H1 (cell line): ENCODE data around the gene CSNK1G2.
A peak's percentile ranks its signal among the peaks of the same experiment; 100 is the strongest.

Experiments
- BRCA1 ChIP-seq: IDR thresholded peaks from 2 replicates; pipeline ENCODE4 v1.6.1; 2012; ENCODE audit warnings: low read depth, low read length, improper control_type of control experiment
- CEBPB ChIP-seq: IDR thresholded peaks from 2 replicates; pipeline ENCODE4 v1.6.1; 2012; ENCODE audit warnings: low read depth, low read length
- EP300 ChIP-seq, 2 experiments: IDR thresholded peaks; 1 replicate in 1 of 2; 2 replicates in 1 of 2; pipeline ENCODE4 v1.6.1; 2011 to 2012; ENCODE audit warnings: low read depth in 2 of 2, low read length in 2 of 2, mild to moderate bottlenecking in 2 of 2, borderline replicate concordance in 1 of 2, inconsistent platforms in 1 of 2, moderate library complexity in 1 of 2
- EZH2 ChIP-seq: fragments of 200-600 bp; sonication (generic); IDR thresholded peaks from 2 replicates; pipeline ENCODE4 v1.7.1; 2012; ENCODE audit warnings: low read depth, mild to moderate bottlenecking, moderate library complexity, low read length, inconsistent platforms; ENCODE audit not compliant: severe bottlenecking
- GTF2F1 ChIP-seq: IDR thresholded peaks from 2 replicates; pipeline ENCODE4 v1.6.1; 2012; ENCODE audit warnings: low read depth, low read length, improper control_type of control experiment, borderline replicate concordance
- POLR2A ChIP-seq, 2 experiments: IDR thresholded peaks; 1 replicate in 1 of 2; 2 replicates in 1 of 2; pipeline ENCODE4 v1.6.1; 2011; ENCODE audit warnings: low read depth in 2 of 2, low read length in 2 of 2, mild to moderate bottlenecking in 2 of 2; ENCODE audit errors: control extremely low read depth in 1 of 2
- SIX5 ChIP-seq: IDR thresholded peaks from 2 replicates; pipeline ENCODE4 v1.6.1; 2011; ENCODE audit warnings: mild to moderate bottlenecking, low read depth, low read length
- SUZ12 ChIP-seq: fragments of 200-600 bp; sonication (generic); IDR thresholded peaks from 2 replicates; pipeline ENCODE4 v1.6.1; 2012; ENCODE audit warnings: mild to moderate bottlenecking, inconsistent platforms, low read length, moderate library complexity, mixed read lengths
- TBP ChIP-seq: IDR thresholded peaks from 2 replicates; pipeline ENCODE4 v1.6.1; 2011; ENCODE audit warnings: low read depth, low read length, improper control_type of control experiment
- TEAD4 ChIP-seq: IDR thresholded peaks from 2 replicates; pipeline ENCODE4 v1.6.1; 2012; ENCODE audit warnings: low read depth, low read length, inconsistent platforms, mixed read lengths
- TF ChIP-seq, protein P1 (sequence below): IDR thresholded peaks from 2 replicates; pipeline ENCODE4 v1.6.1; 2012; ENCODE audit warnings: inconsistent platforms
- TF ChIP-seq, protein P2 (sequence below), 3 experiments: IDR thresholded peaks; 1 replicate in 2 of 3; 2 replicates in 1 of 3; pipeline versions ENCODE4 v1.5.1 to v1.6.1; 2011; ENCODE audit warnings: low read length in 3 of 3, mild to moderate bottlenecking in 3 of 3, inconsistent platforms in 2 of 3, low read depth in 1 of 3, moderate library complexity in 1 of 3; ENCODE audit not compliant: insufficient read depth in 1 of 3; ENCODE audit errors: control extremely low read depth in 1 of 3
- TF ChIP-seq, protein P3 (sequence below): IDR thresholded peaks from 2 replicates; pipeline ENCODE4 v1.6.1; 2012; ENCODE audit warnings: low read length, inconsistent platforms

DNA sequence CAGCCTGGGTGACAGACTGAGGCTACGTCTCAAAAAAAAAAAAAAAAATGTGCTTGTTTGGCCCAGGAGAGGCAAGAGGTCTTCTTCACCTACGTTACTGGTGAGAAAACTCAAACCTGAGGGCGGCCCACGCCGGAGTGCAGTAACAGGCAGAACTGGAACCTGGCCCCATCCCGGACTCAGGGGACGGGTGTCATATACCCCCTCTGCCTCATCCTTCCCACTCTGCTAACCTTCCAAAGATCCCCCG is 36.2 kb upstream of the CSNK1G2 start:
- TF ChIP-seq EP300 (IDR thresholded peaks at IDR 0.05; ENCODE audit: borderline replicate concordance in 1 of 2, low read depth in 2 of 2, low read length in 2 of 2) (no peak), POLR2A (IDR thresholded peaks at IDR 0.05; ENCODE audit: control extremely low read depth in 1 of 2, low read depth in 2 of 2, low read length in 2 of 2) (no peak), SIX5 (no peak), EZH2 (no peak), GTF2F1 (no peak), CEBPB (no peak), BRCA1 (no peak), TBP (no peak), SUZ12 (no peak), TEAD4 (no peak)
- TF ChIP-seq, protein P1, sequence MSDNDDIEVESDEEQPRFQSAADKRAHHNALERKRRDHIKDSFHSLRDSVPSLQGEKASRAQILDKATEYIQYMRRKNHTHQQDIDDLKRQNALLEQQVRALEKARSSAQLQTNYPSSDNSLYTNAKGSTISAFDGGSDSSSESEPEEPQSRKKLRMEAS = no peak
- TF ChIP-seq, protein P2, sequence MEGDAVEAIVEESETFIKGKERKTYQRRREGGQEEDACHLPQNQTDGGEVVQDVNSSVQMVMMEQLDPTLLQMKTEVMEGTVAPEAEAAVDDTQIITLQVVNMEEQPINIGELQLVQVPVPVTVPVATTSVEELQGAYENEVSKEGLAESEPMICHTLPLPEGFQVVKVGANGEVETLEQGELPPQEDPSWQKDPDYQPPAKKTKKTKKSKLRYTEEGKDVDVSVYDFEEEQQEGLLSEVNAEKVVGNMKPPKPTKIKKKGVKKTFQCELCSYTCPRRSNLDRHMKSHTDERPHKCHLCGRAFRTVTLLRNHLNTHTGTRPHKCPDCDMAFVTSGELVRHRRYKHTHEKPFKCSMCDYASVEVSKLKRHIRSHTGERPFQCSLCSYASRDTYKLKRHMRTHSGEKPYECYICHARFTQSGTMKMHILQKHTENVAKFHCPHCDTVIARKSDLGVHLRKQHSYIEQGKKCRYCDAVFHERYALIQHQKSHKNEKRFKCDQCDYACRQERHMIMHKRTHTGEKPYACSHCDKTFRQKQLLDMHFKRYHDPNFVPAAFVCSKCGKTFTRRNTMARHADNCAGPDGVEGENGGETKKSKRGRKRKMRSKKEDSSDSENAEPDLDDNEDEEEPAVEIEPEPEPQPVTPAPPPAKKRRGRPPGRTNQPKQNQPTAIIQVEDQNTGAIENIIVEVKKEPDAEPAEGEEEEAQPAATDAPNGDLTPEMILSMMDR (IDR thresholded peaks at IDR 0.05; ENCODE audit: control extremely low read depth in 1 of 3, insufficient read depth in 1 of 3, low read depth in 1 of 3, low read length in 3 of 3) = no peak
- TF ChIP-seq, protein P3, sequence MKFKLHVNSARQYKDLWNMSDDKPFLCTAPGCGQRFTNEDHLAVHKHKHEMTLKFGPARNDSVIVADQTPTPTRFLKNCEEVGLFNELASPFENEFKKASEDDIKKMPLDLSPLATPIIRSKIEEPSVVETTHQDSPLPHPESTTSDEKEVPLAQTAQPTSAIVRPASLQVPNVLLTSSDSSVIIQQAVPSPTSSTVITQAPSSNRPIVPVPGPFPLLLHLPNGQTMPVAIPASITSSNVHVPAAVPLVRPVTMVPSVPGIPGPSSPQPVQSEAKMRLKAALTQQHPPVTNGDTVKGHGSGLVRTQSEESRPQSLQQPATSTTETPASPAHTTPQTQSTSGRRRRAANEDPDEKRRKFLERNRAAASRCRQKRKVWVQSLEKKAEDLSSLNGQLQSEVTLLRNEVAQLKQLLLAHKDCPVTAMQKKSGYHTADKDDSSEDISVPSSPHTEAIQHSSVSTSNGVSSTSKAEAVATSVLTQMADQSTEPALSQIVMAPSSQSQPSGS = 0 out of 2 replicates have a peak, but pooled peaks have one; percentile 11
